ENCODE measurements around the gene GPLD1. TPM values are rescaled to one million over a fixed set of nuclear protein-coding genes. Genes with fewer than 3 reads are reported as not detected.

Gene GPLD1
- total RNA-seq, 6 experiments from 2014 or later: 19.9 to 53.0 (median 38.9) TPM

DNA sequence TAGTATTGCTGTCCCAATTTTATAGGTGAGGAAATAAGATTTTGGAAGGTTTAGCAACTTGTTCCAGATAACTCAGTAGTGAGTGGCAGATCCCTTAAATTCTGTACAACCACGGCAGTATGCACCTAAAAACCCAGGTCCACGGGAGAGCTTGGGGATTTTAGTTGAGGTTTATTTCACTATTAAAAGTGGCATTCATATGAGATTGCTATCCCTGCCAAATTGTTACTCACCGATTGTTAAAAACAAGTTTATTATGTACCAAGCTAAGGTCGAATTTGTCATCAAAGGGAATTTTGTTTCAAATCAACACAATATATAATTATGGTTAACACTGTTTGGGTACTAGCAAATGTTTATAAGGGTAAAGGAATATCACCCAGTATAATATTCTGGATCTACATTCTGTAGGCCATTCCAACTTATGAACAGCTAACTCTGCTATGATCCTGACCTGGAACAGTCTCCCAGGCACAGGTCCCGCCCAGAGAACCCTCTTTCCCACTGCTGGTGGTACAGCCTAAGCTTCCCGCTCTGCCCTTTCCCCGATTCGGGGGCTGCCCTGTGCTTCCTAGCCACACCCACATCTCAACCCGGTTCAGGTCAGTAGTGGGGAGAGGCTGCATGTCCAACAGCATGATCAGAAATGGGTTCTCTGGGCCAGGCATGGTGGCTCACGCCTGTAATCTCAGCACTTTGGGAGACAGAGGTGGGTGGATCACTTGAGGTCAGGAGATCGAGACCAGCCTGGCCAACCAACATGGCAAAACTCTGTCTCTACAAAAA is 24.9 kb downstream of the GPLD1 start:
- Histone ChIP-seq H3K4me3 (no peak overlapping the region), H3K27me3 (no peaks in the 10 kb centered on the region), H3K27ac (no peak overlapping the region), H3K36me3 (peaks cover 0 to 69% (median 9%) of the 10 kb centered on the region in 4 donors), H3K9me3 (no peaks in the 10 kb centered on the region), H3K4me1 (no peaks in the 10 kb centered on the region)
- TF ChIP-seq CTCF (IDR thresholded peaks at IDR 0.05): no peak
- TF ChIP-seq POLR2A (IDR thresholded peaks at IDR 0.05): no peak
- WGBS (ENCODE audit: insufficient coverage, low coverage, low lambda C conversion rate, missing lambda C conversion rate): 82% methylated on average over 6 of the region's 11 CpGs
- no peak for ATAC-seq
- peak in 1 of 3 donors; percentile 23 for DNase-seq
- intact Hi-C loops (cut with DNase I): no loop called here

DNA sequence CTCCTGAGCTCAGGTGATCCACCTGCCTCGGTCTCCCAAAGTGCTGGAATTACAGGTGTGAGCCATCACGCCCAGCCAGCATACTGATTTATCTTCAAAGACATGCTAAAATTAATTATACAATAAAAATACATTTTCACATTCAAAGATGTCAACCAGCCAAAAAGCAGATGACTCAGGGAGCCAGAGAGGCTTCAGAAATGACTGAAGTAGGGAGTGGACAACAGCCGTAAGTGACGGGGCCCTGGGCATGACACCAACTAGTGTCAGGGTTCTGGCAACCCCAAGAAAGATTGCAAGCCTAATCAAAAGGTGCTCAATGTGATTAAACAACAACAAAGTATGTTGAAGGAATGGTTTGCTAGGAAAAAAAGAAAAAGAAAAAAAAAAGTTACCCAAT is 28.4 kb downstream of the GPLD1 start:
- no peak for ATAC-seq
- DNase-seq: no peak
- Histone ChIP-seq H3K36me3 (peaks cover 0 to 81% (median 4%) of the 10 kb centered on the region in 4 donors), H3K9me3 (no peaks in the 10 kb centered on the region), H3K4me1 (no peaks in the 10 kb centered on the region), H3K4me3 (no peak overlapping the region), H3K27ac (no peak overlapping the region), H3K27me3 (no peaks in the 10 kb centered on the region)
- no peak for TF ChIP-seq POLR2A (IDR thresholded peaks at IDR 0.05)
- TF ChIP-seq CTCF (IDR thresholded peaks at IDR 0.05): no peak
- WGBS (ENCODE audit: insufficient coverage, low coverage, low lambda C conversion rate, missing lambda C conversion rate): 95% methylated on average over 3 of the region's 4 CpGs
- intact Hi-C loops (cut with DNase I): no loop called here

DNA sequence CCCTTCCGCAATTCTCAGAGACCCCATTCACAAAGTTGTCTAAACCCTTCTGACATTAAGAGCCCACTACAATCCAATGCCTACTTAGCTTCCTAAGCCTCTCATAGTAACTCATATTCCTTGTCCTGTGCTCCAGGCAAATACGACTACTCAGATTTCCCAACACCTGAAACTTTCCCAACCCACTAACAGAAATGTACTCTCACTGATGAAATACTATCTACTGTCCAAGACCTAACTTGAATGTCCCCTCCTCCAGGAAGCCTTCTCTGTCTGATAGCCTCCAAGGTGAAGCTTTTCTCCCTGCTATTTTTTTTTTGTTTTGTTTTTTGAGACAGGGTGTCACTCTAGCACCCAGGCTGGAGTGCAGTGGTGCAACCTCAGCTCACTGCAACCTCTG is 30.4 kb downstream of the GPLD1 start:
- H3K4me3 ChIP-seq: no peak overlapping the region
- H3K4me1 ChIP-seq: no peaks in the 10 kb centered on the region
- peaks cover 0 to 84% (median 4%) of the 10 kb centered on the region in 4 donors for H3K36me3 ChIP-seq
- H3K27me3 ChIP-seq: no peaks in the 10 kb centered on the region
- DNase-seq: no peak
- intact Hi-C loops (cut with DNase I): no loop called here
- WGBS (ENCODE audit: insufficient coverage, low coverage, low lambda C conversion rate, missing lambda C conversion rate): 25% methylated on average over 1 of the region's 2 CpGs
- ATAC-seq: peak; percentile 68 to 80 (median 79)
- H3K9me3 ChIP-seq: no peaks in the 10 kb centered on the region
- H3K27ac ChIP-seq: no peak overlapping the region
- TF ChIP-seq POLR2A (IDR thresholded peaks at IDR 0.05) (no peak), CTCF (IDR thresholded peaks at IDR 0.05) (no peak)

GRCh38 chr6:24458134-24458533 is 31.2 kb downstream of the GPLD1 start:
- no peaks in the 10 kb centered on the region for H3K4me1 ChIP-seq
- no peak for TF ChIP-seq POLR2A (IDR thresholded peaks at IDR 0.05)
- no peak for TF ChIP-seq CTCF (IDR thresholded peaks at IDR 0.05)
- no peak for ATAC-seq
- DNase-seq: no peak
- no peaks in the 10 kb centered on the region for H3K27me3 ChIP-seq
- no peak overlapping the region for H3K27ac ChIP-seq
- H3K36me3 ChIP-seq: peaks cover 0 to 89% (median 4%) of the 10 kb centered on the region in 4 donors
- no peaks in the 10 kb centered on the region for H3K9me3 ChIP-seq
- intact Hi-C loops (cut with DNase I): no loop called here
- WGBS (ENCODE audit: insufficient coverage, low coverage, low lambda C conversion rate, missing lambda C conversion rate): 82% methylated on average over 3 of the region's 4 CpGs
- H3K4me3 ChIP-seq: no peak overlapping the region

Measured in right lobe of liver (tissue), 6 donors.